Colon (tissue), 2 donors: ENCODE data around the gene MAOB.
"Not testable (repeated sequence)": the region's sequence is repeated elsewhere in the genome, so short reads cannot be mapped to it uniquely, and the experiment has no call there.

ENCODE experiments used
- FAIRE-seq: peaks from 2 replicates; lab custom pipeline; 2012; peaks lifted over from hg19 to GRCh38; lab: Jason Lieb, UNC
- donor health status: control.
- donor health status: control.

The MAOB gene

DNA sequence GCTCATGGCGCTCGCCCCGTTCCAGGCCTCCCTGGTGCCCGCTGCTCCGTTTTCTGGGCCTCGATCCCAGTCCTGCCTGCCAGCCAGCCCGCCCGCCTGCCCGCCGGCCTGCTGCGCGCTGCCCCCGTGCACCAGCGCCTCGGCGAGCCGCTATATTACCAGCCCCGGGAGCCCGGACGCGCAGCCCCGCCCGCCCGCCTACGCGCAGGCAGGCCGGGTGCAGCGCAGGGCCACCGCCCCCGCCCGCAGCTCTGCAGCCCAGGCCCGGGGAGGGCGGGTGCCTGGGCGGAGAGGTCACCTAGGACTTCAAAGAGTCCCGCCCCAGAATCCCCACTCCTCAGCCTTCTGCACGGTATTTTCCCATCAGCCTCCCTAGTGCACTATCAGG is at the start of gene MAOB:
TSS of gene MAOB (minus strand) at position 157 of the 388 bp plus-strand sequence. CDS start at position 6, 151 bp downstream.
- no peak for FAIRE-seq

DNA sequence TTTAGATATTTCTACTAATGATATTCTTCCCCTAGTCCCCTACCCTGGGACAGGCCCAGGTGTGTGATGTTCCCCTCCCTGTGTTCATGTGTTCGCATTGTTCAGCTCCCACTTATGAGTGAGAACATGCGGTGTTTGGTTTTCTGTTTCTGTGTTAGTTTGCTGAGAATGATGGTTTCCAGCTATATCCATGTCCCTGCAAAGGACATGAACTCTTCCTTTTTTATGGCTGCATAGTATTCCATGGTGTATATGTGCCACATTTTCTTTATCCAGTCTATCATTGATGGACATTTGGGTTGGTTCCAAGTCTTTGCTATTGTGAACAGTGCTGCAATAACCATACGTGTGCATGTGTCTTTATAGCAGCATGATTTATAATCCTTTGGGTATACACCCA is 39.8 kb upstream of the MAOB start:
- not testable (repeated sequence) for FAIRE-seq

DNA sequence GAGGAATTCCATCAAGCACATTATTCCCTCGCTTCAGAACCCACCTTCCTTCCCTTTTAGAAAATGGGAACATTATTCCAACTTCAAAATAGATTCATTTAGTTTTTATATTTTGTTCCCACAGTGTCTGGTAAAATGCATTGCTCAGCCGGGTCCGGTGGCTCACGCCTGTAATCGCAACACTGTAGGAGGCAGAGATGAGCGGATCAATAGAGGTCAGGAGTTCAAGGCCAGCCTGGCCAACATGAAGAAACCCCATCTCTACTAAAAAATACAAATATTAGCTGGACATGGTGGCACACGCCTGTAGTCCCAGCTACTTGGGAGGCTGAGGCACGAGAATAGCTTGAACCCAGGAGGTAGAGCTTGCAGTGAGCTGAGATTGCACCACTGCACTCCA is 28.5 kb upstream of the MAOB start:
- FAIRE-seq: not testable (repeated sequence)

DNA sequence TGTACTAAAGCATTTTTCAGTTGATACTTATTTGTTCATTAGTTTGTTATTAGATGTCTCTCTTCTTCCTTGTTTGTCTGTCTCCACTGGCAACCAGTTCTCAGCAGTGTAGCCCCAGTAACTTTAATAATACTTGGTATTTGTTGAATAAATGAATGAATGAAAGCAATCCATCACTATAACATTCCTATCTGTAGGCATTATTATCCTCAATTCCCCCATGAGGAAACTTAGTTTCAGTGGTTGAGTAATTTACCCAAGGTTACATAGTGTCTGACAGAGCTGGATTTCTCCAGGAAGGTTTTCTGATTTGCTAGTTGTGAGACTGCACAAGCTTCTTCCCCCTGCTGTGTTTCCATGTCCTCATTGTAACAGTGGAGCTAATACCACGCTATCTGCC is 27.8 kb upstream of the MAOB start:
- FAIRE-seq: no peak

DNA sequence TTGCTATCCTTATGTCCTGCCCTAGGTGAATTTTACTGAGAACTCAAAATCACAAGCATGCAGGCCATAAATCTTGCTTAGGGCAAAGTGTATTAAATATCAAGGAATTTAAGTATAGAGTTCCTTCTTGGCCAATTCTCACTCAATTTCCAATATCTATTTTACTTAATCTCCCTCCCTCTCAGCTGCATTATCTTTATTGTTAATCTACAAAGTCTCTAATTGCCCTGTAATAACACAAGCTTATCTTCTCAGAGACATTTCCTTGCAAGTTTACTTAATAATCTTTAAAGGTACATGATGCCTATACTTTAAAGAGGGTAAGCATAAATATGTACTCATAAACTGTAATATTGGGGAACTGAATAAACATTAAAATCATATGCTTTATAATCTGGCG is 26.9 kb upstream of the MAOB start:
- peak; percentile 14 for FAIRE-seq

DNA sequence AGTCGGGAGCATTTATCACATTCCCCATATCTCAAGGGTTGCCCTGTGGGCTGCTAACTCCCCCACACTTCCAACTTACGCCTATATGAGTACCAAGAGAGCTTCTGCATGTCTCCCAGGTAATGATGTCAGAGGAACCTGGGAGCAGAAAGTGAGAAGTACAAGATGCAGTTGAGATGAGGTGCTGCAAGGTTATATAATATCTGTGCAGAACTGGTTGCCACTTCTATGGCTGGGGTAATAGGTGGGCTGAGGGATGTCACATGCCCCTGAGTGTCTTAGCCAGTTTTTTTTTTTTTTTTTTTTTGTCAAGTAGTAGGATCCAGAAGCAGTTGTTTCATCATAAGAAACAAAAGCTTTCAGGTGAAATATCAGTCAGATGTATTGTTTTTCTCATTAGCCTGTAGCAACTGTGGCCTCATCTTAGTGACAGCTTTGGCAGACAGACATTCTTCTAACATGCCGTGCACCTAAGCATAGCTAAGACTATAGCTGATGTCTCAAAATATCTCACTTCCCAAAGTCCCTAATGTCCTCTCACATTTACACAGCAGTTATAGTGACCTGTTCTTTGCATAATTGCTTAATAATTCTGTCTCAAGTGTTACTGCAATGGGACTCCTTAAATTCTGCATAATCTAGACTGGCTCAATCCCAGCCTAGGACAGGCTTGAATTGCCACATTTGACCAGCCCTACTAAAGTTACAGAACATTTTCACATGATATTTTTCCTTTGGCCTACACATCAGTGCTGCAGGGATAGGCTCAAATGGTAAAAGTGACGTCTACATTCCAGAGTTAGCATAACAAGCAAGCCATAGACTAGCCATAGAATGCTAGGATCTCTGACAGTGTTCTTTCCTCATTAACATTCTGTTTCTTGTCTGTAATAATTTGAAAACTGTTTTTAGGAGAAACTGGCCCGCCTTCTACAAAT is 17.9 kb upstream of the MAOB start:
- FAIRE-seq: no peak

DNA sequence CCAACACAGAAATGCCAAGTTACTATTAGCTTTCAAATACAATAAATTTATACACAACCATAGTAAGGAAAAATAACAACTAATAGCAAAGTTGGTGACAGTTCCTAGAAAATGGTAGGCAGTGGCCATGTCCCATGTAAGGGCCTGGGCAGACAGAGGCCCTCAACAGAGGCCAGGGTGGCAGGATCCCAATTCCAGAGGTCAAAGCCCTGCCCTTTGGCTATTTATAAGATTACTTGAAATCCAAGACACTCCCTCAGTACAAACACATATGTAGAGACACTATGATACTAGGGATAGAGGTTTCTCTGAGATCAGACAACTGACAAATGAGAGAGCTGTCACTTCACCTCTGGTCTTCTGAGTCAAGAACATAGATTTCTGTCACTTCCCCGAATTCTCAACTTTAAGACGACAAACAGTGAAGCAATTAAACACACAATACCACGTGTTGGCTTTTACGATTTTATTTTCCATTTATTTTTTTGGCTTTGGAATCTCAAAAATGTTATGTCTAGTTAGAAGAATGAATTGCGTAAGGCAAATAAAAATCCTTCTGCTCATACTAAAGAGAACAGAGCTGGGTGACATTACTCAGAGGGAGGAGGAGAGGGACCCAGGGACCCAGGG is 16.3 kb upstream of the MAOB start:
- no peak for FAIRE-seq

DNA sequence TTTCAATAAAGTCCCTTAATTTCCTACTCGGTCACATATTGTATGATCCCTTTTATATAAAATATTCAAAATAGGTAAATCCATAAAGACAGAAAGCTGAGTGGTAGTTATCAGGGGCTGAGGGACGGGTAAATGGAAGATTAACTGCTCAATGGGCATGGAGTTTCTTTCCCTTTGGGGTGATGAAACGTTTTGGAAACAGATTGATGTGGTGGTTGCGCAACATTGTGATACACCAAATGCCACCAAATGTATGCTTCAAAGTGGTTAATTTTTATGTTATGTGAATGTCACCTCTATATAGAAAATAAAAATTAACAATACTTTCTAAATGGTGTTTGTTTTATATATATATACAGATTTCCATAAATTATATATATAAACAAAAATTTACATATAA is 15.0 kb upstream of the MAOB start:
- no peak for FAIRE-seq

DNA sequence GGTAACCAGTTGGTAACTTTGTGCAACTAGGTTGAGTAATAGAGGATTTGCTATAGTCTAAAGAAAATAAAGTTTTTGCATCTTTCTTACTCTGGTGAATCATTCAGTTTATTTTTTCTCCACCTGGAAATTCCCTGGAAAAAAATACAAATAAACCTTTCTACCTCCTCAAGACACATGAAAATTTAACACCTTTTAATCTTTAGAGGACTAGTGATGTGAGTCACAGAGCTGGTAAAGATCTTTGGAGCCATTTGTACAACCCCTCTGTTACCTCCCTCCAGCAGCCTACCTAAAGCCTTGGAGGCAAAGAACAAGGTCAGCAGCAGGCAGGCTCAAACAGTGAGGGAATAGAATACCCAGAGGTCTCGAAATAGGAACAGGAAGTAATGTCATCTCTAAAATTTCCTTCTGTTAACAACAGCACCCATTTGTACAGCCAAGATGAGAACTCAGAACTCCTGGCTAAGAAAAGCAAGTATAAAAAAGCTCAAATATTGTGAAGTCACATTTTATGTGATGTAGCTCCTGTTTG is 10.2 kb upstream of the MAOB start:
- FAIRE-seq: no peak

DNA sequence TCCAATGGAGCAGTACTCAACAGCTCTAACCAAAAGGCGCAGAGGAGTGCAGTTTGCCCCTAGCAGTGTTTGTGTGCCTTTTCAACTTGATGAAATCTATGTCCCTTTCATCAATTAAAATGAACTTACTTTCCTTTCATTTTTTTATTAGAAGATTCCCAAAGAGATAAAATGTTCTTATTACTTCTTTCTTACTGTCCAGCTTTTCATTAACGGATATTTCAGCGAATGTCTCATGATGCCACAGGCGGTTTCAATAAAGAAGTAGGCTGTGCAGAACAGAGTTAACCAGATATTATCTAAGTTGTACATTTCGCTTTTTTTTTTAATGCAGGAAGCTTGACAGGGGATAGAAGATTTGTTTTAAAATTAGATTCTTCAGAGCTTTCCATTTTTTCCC is 3.4 kb upstream of the MAOB start:
- peak; percentile 60 for FAIRE-seq

DNA sequence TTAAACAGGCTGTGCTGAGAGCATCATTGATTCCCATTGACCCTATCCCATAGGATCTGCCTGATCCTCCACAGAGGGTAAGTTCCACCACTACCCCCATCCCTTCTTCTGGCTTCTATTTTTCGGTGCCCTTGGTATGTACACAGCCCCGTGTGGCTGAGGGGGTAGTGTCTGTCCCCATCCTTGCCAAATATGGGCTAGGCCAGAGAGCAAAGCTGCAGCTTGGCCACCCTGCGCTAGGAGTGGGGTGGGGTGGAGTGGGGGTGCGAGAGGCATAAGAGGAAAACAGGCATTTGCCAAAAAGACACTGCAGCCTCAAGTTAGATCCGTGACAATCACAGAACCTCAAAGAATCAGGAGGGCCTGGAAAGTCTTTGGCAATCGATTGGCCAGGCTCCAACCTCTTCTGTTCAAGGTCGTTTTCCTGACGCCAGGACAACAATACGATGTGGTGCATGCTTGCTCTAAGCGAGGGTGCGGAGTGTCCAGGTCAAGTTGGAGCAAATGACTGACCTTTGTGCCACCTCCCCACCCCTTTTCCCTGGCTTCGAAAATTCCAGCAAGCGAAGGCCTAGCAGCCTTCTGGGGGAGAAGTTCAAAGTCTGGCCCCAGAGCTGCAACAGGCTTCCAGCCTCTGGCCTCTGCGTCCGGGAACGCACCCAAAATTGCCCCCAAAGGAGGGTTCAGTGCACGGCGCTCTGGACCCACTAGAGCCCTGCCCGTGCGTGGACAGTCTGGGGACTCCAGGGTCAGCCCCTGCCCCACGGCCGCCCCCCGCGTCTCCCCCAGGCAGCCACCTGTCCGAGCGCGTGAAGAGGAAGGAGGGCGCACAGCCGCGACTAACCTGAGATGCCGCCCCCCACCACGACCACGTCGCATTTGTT is 598 bp downstream of the MAOB start:
- no peak for FAIRE-seq

DNA sequence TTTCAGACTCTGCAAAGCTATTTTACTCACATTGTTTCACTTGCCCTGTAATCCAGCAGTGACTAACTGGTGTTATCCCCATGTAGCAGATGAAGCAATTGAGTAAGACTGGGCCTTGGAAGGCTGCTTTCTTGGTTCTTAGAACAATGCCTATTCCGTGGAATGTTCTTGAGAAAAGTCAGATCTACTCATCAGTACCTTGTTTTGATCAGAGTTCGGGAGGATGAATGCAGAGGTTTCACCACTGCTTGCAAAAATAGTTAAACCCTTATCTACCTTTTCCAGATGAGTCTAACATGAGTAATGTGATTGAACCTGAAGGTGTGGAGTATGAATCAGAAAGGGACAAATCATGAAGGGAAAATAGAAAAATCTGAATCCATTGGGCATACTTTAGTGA is 1.8 kb downstream of the MAOB start:
- no peak for FAIRE-seq

DNA sequence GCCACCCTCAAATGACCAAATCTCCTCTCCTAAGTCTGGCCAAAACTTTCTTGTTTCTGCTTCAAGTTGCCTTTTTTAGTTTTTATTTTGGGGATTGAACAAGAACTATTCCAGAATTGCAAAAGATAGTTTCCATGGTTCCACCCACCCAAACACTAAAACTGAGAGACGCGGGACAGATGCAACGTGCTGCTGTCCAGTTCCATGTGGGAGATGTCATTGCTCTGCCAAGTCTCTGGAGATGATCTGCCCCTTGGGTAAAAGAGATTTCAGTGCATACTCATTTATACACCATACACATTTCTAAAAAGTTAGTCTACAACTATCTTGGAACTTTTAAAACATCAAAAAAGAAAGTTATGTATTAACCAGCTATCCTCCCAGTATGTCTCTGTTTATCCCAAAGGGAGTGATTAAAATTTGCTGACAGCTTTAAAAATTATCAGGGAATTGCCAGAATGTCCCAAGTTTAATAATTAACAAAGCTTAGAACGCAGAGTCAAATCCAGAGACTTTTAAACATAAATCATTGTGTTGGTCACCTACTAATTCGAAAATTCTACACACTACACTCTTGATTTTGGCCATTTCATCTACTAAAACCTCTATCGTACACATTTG is 3.2 kb downstream of the MAOB start:
- FAIRE-seq: no peak

DNA sequence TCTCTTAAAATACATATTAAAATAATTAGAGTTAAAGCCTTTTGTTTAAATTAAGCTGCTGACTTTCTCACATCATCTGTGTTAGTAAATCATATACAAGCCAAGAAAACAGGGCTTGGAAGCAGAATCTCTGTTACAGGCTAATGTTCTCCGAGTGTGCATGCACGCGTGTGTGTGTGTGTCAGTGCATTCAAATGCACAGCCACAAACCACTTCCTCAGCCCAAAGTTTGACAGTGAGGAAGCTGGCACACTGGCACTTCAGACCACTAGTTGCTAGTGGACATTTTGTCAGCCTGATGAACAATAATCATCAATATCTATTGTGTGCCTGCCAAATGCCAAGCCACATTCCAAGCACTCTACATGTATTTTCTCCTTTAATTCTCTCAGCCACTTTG is 5.6 kb downstream of the MAOB start:
- no peak for FAIRE-seq

DNA sequence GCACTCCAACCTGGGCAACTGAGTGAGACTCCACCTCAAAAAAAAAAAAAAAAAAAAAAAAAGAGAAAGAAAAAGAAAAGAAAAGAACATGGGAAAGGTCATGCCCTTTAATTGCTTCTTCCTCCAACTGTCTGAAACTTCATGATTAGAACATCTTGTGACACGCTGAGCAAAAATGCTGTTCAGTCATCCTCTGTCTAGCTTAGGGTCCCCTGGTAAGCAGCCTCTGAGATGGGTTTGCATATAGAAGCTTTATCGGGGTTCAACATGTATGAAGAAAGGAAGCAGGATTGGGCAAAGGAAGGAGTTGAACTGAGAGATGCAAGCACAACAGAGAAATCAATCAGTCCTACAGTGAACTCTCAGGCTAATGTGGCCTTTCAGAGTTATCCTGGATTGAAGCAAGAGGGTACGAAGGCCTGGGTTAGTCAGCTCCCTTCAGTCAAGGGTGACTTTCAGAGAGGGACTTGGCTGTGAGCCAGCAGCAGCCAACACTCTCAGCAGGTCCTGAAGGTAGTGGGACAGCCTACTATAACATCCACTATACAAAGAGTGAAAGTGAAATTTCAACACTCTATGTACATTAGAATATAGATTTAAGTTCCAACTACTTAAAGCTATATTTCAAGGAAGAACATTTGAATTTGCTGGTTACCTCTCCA is 11.4 kb downstream of the MAOB start:
- FAIRE-seq: no peak

DNA sequence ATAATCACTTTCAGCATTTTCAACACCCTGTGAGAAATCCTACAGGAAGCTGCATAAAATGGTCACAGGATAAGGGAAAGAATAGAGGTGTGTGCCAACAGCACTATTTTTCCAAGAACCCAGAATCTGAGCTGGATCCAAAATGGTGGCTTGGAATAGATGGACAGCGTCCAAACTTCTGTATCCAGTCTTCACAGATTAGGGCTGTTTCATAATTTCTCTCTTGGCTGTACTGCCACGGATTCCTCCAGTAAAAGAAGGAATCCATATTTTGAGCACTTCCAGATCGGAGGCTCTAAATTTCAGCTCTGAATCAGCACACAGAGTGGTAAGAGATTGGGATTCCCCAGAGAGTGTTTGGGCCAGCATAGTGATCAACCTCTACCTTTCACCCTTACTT is 12.2 kb downstream of the MAOB start:
- no peak for FAIRE-seq

DNA sequence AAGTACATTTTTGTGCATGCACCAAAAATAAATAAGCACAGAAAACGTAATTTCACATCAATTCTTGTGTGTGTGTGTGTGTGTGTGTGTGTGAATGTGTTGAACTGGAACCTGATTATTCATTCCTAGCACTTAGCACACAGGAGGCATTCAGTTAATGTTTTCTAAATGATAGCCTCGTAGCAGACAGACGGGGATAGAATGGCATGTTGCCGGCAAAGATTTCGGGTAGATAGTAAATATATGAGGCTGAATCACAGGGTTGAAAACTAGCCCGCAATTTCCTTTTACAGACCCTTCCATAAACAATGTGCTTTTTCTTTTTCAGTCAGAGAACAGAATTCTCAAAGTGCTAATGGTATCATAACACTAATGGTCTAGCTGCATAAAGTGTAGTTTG is 13.5 kb downstream of the MAOB start:
- no peak for FAIRE-seq

DNA sequence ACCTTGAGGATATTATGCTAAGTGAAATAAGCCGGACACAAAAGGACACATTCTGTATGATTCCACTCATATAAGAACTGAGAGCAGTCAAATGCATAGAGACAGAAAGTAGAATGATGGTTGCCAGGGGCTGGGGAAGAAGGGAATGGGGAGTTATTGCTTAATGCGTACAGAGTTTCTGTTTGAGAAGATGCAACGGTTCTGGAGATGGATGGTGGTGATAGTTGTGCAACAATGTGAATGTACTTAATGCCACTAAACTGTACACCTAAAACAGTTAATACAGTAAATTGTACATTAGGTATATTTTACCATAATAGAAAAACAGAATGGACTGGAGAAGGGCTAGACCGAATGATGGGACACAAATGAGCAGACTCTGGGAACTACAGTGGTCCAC is 15.8 kb downstream of the MAOB start:
- no peak for FAIRE-seq

DNA sequence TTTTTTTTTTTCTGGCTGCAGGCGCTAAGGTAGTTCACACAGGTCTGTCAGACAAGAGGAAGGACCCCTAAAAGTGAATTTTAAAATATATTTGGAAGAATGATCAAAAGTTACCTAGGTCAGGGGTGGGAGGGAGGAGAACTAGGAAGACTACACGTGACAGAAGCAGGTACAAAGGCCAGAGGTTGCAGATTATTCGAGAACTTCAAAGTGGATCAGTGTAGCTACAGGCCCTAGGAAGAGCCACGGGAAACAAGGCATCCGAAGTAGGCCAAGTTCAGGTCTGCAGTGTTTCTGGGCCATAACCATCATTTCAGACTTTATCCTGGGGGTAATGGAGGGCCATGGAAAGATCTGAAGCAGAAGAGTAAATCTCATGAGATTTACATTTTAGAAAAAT is 16.5 kb downstream of the MAOB start:
- no peak for FAIRE-seq

DNA sequence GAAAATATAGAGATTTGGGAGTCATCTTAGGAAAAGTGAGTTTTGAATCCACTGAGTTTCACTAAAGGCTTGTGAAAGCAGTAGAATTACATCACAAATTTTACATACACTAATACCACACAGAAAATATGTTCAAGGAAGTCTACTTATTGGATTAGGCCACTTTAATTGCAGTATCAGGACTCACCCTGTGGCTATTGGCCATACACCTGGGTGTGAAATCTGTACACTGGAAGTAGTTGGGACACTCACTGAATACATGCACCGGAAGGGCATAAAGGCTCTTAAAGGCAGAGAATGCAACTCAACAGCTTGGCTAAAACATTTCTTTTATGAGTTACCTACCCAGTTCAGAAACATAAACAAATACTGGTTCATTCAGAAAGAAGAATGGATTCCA is 19.8 kb downstream of the MAOB start:
- no peak for FAIRE-seq

DNA sequence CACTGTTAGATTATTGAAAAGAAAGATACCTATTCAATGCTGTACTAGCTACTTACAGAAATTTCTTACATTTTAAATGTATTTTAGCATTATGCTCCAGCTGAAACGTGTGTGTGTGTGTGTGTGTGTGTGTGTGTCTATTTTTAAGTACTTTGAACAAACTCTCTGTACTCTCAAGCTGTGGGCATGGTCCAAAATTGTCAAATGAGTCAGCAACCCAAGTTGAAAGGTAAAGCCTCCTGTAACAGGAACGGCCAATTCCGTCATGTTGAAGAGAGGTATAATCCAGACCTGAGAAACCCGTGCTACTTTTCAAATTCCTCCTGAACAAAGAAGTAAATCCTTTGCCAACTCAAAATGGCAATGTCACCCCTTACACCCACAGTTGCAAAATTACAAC is 20.5 kb downstream of the MAOB start:
- no peak for FAIRE-seq
